HepG2 (cell line): ENCODE data around the gene TMEM87A. TPM values are rescaled to one million over a fixed set of nuclear protein-coding genes. Genes with fewer than 3 reads are reported as not detected.

ENCODE experiments used
- DNMT1 ChIP-seq: sonication (generic); formaldehyde crosslinking; IDR thresholded peaks from 2 replicates; pipeline ENCODE4 v1.5.1; 2020; ENCODE audit warnings: mild to moderate bottlenecking, missing genetic modification reagents
- MLLT10 ChIP-seq: sonication (generic); formaldehyde crosslinking; IDR thresholded peaks from 2 replicates; pipeline ENCODE4 v1.4.0; 2020; ENCODE audit warnings: missing genetic modification reagents
- MTF2 ChIP-seq: sonication (generic); formaldehyde crosslinking; IDR thresholded peaks from 2 replicates; pipeline ENCODE4 v1.5.0; 2020; ENCODE audit warnings: missing genetic modification reagents, borderline replicate concordance
- RORA ChIP-seq: sonication (generic); formaldehyde crosslinking; IDR thresholded peaks from 2 replicates; pipeline ENCODE4 v1.5.0; 2020; ENCODE audit warnings: mild to moderate bottlenecking, missing genetic modification reagents, moderate library complexity
- TCF7 ChIP-seq: sonication (generic); IDR thresholded peaks from 2 replicates; pipeline ENCODE4 v1.6.1; 2016; ENCODE audit warnings: antibody characterized with exemption, low read depth
- ZC3H4 ChIP-seq: sonication (generic); formaldehyde crosslinking; IDR thresholded peaks from 2 replicates; pipeline ENCODE4 v1.4.0; 2020; ENCODE audit warnings: missing genetic modification reagents, borderline replicate concordance
- ZNF761 ChIP-seq: sonication (generic); formaldehyde crosslinking; conservative IDR thresholded peaks from 2 replicates; pipeline ENCODE4 v1.4.0; 2020; ENCODE audit warnings: mild to moderate bottlenecking, missing genetic modification reagents
- polyA plus RNA-seq, 8 experiments: library from polyadenylated mRNA; depleted of rRNA in 3 of 8; stranded (reverse) in 7 of 8; unstranded in 1 of 8; fragments of >200 nt; fragmentation: Illumina TruSeq in 4 of 8; extraction: Trizol in 4 of 8; gene quantifications; 2 replicates each; pipeline versions ENCODE4 v1.2.1 to v1.2.3, GENCODE V29; 2011 to 2016; ENCODE audit warnings: low read depth in 4 of 8, missing spikeins in 1 of 8, mixed read lengths in 1 of 8; ENCODE audit not compliant: insufficient read depth in 1 of 8
- total RNA-seq, 5 experiments: library from RNA; depleted of rRNA; stranded (reverse); fragments of >200 nt; fragmentation: Illumina TruSeq; extraction: Trizol; gene quantifications; 2 replicates each; pipeline ENCODE4 v1.2.3, GENCODE V29; 2016; ENCODE audit warnings: low read depth in 1 of 5
- TF ChIP-seq, protein P1 (sequence below): sonication (generic); formaldehyde crosslinking; IDR thresholded peaks from 2 replicates; pipeline ENCODE4 v1.4.0; 2020; ENCODE audit warnings: missing genetic modification reagents, borderline replicate concordance
- TF ChIP-seq, protein P2 (sequence below): sonication (generic); formaldehyde crosslinking; IDR thresholded peaks from 2 replicates; pipeline ENCODE4 v1.4.0; 2020; ENCODE audit warnings: low read depth, missing genetic modification reagents
- TF ChIP-seq, protein P3 (sequence below): IDR thresholded peaks from 2 replicates; pipeline ENCODE4 v1.6.1; 2016; ENCODE audit warnings: low read depth, control low read depth
- TF ChIP-seq, protein P4 (sequence below): sonication (generic); formaldehyde crosslinking; IDR thresholded peaks from 2 replicates; pipeline ENCODE4 v1.4.0; 2020; ENCODE audit warnings: missing genetic modification reagents

Gene TMEM87A
- total and polyA plus RNA-seq, 2 of the 13 experiments (the other 11 are each of a cell fraction or from before 2014, with no cell fraction given), result 20.2 to 42.8 TPM

DNA sequence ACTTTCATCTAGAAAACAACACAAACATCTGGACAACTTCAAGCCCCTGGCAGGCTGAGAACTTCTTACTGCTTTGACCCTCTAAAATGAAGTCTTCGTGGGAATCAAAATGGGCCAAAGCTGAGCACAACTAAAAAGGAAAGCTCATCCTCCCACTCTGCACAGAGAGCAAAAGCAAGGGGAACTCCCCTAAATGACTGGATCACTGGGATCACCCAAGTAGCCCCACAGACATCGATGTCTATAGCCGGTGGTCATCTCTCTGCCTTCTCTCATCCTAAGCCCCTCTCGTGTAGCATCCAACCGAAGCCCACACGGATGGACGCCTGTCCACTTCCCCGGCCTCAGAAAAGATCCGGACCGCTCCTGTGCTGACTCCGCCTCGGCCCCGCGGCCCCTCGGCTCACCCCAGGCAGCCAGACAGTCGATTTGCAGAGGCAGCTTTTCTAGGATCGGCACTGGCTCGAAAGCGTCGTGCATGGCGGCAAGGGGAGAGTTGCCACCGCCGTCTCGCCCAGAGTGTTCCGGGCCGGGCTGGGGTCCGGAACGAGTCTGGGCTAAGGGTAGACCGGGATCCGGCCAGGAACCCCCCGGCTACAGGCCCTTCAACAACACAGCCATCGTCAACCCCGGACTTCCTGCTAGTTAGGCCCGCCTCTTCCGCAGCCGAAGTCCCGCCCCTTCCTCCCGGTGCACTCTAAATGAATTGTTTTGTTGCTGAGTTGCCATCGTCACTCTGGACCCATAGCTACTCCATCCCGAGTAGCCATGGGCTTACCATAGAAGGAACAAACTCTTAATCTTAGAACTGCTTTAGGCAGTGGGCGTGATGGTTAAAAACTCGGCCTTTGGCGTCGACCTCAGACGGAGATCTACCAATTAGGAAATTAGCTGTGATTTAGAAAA is 65.3 kb downstream of the TMEM87A start, which contains the start of gene VPS39 (continued):
- TF ChIP-seq, protein P1, sequence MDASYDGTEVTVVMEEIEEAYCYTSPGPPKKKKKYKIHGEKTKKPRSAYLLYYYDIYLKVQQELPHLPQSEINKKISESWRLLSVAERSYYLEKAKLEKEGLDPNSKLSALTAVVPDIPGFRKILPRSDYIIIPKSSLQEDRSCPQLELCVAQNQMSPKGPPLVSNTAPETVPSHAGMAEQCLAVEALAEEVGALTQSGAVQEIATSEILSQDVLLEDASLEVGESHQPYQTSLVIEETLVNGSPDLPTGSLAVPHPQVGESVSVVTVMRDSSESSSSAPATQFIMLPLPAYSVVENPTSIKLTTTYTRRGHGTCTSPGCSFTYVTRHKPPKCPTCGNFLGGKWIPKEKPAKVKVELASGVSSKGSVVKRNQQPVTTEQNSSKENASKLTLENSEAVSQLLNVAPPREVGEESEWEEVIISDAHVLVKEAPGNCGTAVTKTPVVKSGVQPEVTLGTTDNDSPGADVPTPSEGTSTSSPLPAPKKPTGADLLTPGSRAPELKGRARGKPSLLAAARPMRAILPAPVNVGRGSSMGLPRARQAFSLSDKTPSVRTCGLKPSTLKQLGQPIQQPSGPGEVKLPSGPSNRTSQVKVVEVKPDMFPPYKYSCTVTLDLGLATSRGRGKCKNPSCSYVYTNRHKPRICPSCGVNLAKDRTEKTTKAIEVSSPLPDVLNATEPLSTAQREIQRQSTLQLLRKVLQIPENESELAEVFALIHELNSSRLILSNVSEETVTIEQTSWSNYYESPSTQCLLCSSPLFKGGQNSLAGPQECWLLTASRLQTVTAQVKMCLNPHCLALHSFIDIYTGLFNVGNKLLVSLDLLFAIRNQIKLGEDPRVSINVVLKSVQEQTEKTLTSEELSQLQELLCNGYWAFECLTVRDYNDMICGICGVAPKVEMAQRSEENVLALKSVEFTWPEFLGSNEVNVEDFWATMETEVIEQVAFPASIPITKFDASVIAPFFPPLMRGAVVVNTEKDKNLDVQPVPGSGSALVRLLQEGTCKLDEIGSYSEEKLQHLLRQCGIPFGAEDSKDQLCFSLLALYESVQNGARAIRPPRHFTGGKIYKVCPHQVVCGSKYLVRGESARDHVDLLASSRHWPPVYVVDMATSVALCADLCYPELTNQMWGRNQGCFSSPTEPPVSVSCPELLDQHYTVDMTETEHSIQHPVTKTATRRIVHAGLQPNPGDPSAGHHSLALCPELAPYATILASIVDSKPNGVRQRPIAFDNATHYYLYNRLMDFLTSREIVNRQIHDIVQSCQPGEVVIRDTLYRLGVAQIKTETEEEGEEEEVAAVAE (CRISPR knock-in tag), result no peak
- TF ChIP-seq ZNF761 (CRISPR knock-in tag) (0 out of 2 replicates have a peak, but pooled peaks have one; percentile 63), ZC3H4 (no peak), MLLT10 (CRISPR knock-in tag) (no peak), TCF7 (no peak), MTF2 (no peak), RORA (CRISPR knock-in tag) (no peak), DNMT1 (CRISPR knock-in tag) (no peak)
- TF ChIP-seq, protein P2, sequence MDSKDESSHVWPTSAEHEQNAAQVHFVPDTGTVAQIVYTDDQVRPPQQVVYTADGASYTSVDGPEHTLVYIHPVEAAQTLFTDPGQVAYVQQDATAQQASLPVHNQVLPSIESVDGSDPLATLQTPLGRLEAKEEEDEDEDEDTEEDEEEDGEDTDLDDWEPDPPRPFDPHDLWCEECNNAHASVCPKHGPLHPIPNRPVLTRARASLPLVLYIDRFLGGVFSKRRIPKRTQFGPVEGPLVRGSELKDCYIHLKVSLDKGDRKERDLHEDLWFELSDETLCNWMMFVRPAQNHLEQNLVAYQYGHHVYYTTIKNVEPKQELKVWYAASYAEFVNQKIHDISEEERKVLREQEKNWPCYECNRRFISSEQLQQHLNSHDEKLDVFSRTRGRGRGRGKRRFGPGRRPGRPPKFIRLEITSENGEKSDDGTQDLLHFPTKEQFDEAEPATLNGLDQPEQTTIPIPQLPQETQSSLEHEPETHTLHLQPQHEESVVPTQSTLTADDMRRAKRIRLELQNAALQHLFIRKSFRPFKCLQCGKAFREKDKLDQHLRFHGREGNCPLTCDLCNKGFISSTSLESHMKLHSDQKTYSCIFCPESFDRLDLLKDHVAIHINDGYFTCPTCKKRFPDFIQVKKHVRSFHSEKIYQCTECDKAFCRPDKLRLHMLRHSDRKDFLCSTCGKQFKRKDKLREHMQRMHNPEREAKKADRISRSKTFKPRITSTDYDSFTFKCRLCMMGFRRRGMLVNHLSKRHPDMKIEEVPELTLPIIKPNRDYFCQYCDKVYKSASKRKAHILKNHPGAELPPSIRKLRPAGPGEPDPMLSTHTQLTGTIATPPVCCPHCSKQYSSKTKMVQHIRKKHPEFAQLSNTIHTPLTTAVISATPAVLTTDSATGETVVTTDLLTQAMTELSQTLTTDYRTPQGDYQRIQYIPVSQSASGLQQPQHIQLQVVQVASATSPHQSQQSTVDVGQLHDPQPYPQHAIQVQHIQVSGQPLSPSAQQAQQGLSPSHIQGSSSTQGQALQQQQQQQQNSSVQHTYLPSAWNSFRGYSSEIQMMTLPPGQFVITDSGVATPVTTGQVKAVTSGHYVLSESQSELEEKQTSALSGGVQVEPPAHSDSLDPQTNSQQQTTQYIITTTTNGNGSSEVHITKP (CRISPR knock-in tag), result 0 out of 2 replicates have a peak, but pooled peaks have one; percentile 73
- TF ChIP-seq, protein P3, sequence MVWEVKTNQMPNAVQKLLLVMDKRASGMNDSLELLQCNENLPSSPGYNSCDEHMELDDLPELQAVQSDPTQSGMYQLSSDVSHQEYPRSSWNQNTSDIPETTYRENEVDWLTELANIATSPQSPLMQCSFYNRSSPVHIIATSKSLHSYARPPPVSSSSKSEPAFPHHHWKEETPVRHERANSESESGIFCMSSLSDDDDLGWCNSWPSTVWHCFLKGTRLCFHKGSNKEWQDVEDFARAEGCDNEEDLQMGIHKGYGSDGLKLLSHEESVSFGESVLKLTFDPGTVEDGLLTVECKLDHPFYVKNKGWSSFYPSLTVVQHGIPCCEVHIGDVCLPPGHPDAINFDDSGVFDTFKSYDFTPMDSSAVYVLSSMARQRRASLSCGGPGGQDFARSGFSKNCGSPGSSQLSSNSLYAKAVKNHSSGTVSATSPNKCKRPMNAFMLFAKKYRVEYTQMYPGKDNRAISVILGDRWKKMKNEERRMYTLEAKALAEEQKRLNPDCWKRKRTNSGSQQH, result no peak
- TF ChIP-seq, protein P4, sequence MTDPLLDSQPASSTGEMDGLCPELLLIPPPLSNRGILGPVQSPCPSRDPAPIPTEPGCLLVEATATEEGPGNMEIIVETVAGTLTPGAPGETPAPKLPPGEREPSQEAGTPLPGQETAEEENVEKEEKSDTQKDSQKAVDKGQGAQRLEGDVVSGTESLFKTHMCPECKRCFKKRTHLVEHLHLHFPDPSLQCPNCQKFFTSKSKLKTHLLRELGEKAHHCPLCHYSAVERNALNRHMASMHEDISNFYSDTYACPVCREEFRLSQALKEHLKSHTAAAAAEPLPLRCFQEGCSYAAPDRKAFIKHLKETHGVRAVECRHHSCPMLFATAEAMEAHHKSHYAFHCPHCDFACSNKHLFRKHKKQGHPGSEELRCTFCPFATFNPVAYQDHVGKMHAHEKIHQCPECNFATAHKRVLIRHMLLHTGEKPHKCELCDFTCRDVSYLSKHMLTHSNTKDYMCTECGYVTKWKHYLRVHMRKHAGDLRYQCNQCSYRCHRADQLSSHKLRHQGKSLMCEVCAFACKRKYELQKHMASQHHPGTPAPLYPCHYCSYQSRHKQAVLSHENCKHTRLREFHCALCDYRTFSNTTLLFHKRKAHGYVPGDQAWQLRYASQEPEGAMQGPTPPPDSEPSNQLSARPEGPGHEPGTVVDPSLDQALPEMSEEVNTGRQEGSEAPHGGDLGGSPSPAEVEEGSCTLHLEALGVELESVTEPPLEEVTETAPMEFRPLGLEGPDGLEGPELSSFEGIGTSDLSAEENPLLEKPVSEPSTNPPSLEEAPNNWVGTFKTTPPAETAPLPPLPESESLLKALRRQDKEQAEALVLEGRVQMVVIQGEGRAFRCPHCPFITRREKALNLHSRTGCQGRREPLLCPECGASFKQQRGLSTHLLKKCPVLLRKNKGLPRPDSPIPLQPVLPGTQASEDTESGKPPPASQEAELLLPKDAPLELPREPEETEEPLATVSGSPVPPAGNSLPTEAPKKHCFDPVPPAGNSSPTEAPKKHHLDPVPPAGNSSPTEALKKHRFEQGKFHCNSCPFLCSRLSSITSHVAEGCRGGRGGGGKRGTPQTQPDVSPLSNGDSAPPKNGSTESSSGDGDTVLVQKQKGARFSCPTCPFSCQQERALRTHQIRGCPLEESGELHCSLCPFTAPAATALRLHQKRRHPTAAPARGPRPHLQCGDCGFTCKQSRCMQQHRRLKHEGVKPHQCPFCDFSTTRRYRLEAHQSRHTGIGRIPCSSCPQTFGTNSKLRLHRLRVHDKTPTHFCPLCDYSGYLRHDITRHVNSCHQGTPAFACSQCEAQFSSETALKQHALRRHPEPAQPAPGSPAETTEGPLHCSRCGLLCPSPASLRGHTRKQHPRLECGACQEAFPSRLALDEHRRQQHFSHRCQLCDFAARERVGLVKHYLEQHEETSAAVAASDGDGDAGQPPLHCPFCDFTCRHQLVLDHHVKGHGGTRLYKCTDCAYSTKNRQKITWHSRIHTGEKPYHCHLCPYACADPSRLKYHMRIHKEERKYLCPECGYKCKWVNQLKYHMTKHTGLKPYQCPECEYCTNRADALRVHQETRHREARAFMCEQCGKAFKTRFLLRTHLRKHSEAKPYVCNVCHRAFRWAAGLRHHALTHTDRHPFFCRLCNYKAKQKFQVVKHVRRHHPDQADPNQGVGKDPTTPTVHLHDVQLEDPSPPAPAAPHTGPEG, result no peak
